Karpas-422 (cell line): Measurements from ENCODE around the gene DSCAML1. TPM values are rescaled to one million over a fixed set of nuclear protein-coding genes. Genes with fewer than 3 reads are reported as not detected.
"Not testable (repeated sequence)": the region's sequence is repeated elsewhere in the genome, so short reads cannot be mapped to it uniquely, and the experiment has no call there.

ENCODE experiments used
- DNase-seq: peaks from one replicate; pipeline ENCODE4 v3.0.0-alpha.2; 2015
- H2AFZ ChIP-seq: fragments of 200-600 bp; sonication (generic); 2 replicates; pipeline ENCODE4 v1.6.1; 2014; ENCODE audit warnings: antibody characterized with exemption, low read length, mixed read lengths
- H3K27ac ChIP-seq: fragments of 200-600 bp; sonication (generic); 2 replicates; pipeline ENCODE4 v1.5.1; 2014; ENCODE audit warnings: mild to moderate bottlenecking, low read length, moderate library complexity
- H3K27me3 ChIP-seq: fragments of 200-600 bp; sonication (generic); 2 replicates; pipeline ENCODE4 v1.6.1; 2014; ENCODE audit warnings: low read length, mixed read lengths
- H3K36me3 ChIP-seq: fragments of 200-600 bp; sonication (generic); 2 replicates; pipeline ENCODE4 v1.6.1; 2014; ENCODE audit warnings: low read length, mixed read lengths; ENCODE audit not compliant: insufficient read depth
- H3K4me1 ChIP-seq: fragments of 200-600 bp; sonication (generic); 2 replicates; pipeline ENCODE4 v1.6.1; 2014; ENCODE audit warnings: mild to moderate bottlenecking, low read length, mixed read lengths
- H3K4me2 ChIP-seq: fragments of 200-600 bp; sonication (generic); 2 replicates; pipeline ENCODE4 v1.6.1; 2014; ENCODE audit warnings: low read length, low read depth, mild to moderate bottlenecking; ENCODE audit not compliant: poor library complexity, severe bottlenecking
- H3K4me3 ChIP-seq: fragments of 200-600 bp; sonication (generic); 2 replicates; pipeline ENCODE4 v1.5.1; 2014; ENCODE audit warnings: mild to moderate bottlenecking, antibody characterized with exemption, low read length, mixed read lengths
- H3K79me2 ChIP-seq: fragments of 200-600 bp; sonication (generic); 2 replicates; pipeline ENCODE4 v1.6.1; 2014; ENCODE audit warnings: mild to moderate bottlenecking, low read length, mixed read lengths
- H3K9ac ChIP-seq: fragments of 200-600 bp; sonication (generic); 2 replicates; pipeline ENCODE4 v1.6.0; 2014; ENCODE audit warnings: low read length
- H3K9me2 ChIP-seq: fragments of 200-600 bp; sonication (generic), shearing (Covaris generic); replicated peaks from 2 replicates; pipeline ENCODE4 v1.6.0; 2014; ENCODE audit warnings: mild to moderate bottlenecking, low read length, moderate library complexity; ENCODE audit not compliant: insufficient read depth
- H3K9me3 ChIP-seq: fragments of 300-700, 200-600 bp; sonication (generic); 2 replicates; pipeline ENCODE4 v1.6.1; 2014; ENCODE audit warnings: low read length, mixed read lengths
- H4K20me1 ChIP-seq: fragments of 200-600 bp; sonication (generic); 2 replicates; pipeline ENCODE4 v1.6.1; 2014; ENCODE audit warnings: mild to moderate bottlenecking, antibody characterized with exemption, low read length, low read depth; ENCODE audit not compliant: insufficient read depth
- total RNA-seq: library from RNA; depleted of rRNA; stranded (reverse); fragments of >200 nt; shearing (Covaris generic); gene quantifications from 2 replicates; pipeline ENCODE4 v1.2.3, GENCODE V29; 2014; ENCODE audit warnings: low replicate concordance

Gene DSCAML1
- total RNA-seq, 1 experiment from 2014 or later: not detected

- H3K79me2 ChIP-seq: no peaks in the 10 kb centered on the region
- H3K36me3 ChIP-seq: no peaks in the 10 kb centered on the region
- H3K9me2 ChIP-seq: no peaks in the 10 kb centered on the region
- no peak for DNase-seq
- H3K27me3 ChIP-seq: no peaks in the 10 kb centered on the region
- H3K9ac ChIP-seq: no peak overlapping the region
- H3K4me2 ChIP-seq: no peak overlapping the region
- H2AFZ ChIP-seq: no peak overlapping the region
- H3K9me3 ChIP-seq: no peaks in the 10 kb centered on the region
- H3K27ac ChIP-seq: no peak overlapping the region
- H3K4me3 ChIP-seq: no peak overlapping the region
- no peaks in the 10 kb centered on the region for H3K4me1 ChIP-seq
- no peaks in the 10 kb centered on the region for H4K20me1 ChIP-seq
Observed at GRCh38 chr11:117458275-117459122, 338.5 kb downstream of the DSCAML1 start.

- no peaks in the 10 kb centered on the region for H3K4me1 ChIP-seq
- no peak for DNase-seq
- no peak overlapping the region for H3K4me2 ChIP-seq
- H3K27me3 ChIP-seq: no peaks in the 10 kb centered on the region
- no peaks in the 10 kb centered on the region for H3K79me2 ChIP-seq
- H3K9me2 ChIP-seq: no peaks in the 10 kb centered on the region
- no peaks in the 10 kb centered on the region for H4K20me1 ChIP-seq
- no peaks in the 10 kb centered on the region for H3K36me3 ChIP-seq
- no peak overlapping the region for H2AFZ ChIP-seq
- H3K4me3 ChIP-seq: no peak overlapping the region
- no peak overlapping the region for H3K9ac ChIP-seq
- H3K27ac ChIP-seq: no peak overlapping the region
- H3K9me3 ChIP-seq: no peaks in the 10 kb centered on the region
Observed at GRCh38 chr11:117457835-117458234, 339.2 kb downstream of the DSCAML1 start.

- no peak overlapping the region for H3K9ac ChIP-seq
- H3K9me2 ChIP-seq: no peaks in the 10 kb centered on the region
- H2AFZ ChIP-seq: no peak overlapping the region
- no peaks in the 10 kb centered on the region for H3K79me2 ChIP-seq
- H3K27me3 ChIP-seq: no peaks in the 10 kb centered on the region
- H3K4me1 ChIP-seq: no peaks in the 10 kb centered on the region
- no peak overlapping the region for H3K4me2 ChIP-seq
- no peak overlapping the region for H3K27ac ChIP-seq
- H3K4me3 ChIP-seq: no peak overlapping the region
- no peaks in the 10 kb centered on the region for H3K9me3 ChIP-seq
- DNase-seq: no peak
- no peaks in the 10 kb centered on the region for H4K20me1 ChIP-seq
- no peaks in the 10 kb centered on the region for H3K36me3 ChIP-seq
Observed at GRCh38 chr11:117457031-117457785, 339.8 kb downstream of the DSCAML1 start.

GRCh38 chr11:117456721-117457029 is 340.3 kb downstream of the DSCAML1 start:
- not testable (repeated sequence) for H3K27me3 ChIP-seq, H3K9ac ChIP-seq, H3K79me2 ChIP-seq, H3K4me2 ChIP-seq, H4K20me1 ChIP-seq, H3K27ac ChIP-seq, H3K36me3 ChIP-seq, H3K9me3 ChIP-seq, H3K9me2 ChIP-seq, H2AFZ ChIP-seq, H3K4me1 ChIP-seq, DNase-seq, H3K4me3 ChIP-seq

- Histone ChIP-seq H3K36me3 (no peaks in the 10 kb centered on the region), H3K9me2 (no peaks in the 10 kb centered on the region), H3K9me3 (no peaks in the 10 kb centered on the region), H3K4me1 (no peaks in the 10 kb centered on the region), H3K79me2 (no peaks in the 10 kb centered on the region), H2AFZ (no peak overlapping the region), H3K27me3 (no peaks in the 10 kb centered on the region), H4K20me1 (no peaks in the 10 kb centered on the region), H3K4me3 (no peak overlapping the region), H3K9ac (no peak overlapping the region), H3K4me2 (no peak overlapping the region), H3K27ac (no peak overlapping the region)
- DNase-seq: no peak
Observed at GRCh38 chr11:117456027-117456720, 340.8 kb downstream of the DSCAML1 start.

GRCh38 chr11:117454564-117454917 is 342.5 kb downstream of the DSCAML1 start:
- no peaks in the 10 kb centered on the region for H3K9me3 ChIP-seq
- no peak overlapping the region for H3K9ac ChIP-seq
- H3K27ac ChIP-seq: no peak overlapping the region
- H3K4me2 ChIP-seq: no peak overlapping the region
- no peaks in the 10 kb centered on the region for H4K20me1 ChIP-seq
- no peak overlapping the region for H2AFZ ChIP-seq
- no peaks in the 10 kb centered on the region for H3K36me3 ChIP-seq
- no peaks in the 10 kb centered on the region for H3K9me2 ChIP-seq
- no peak overlapping the region for H3K4me3 ChIP-seq
- H3K27me3 ChIP-seq: no peaks in the 10 kb centered on the region
- DNase-seq: no peak
- H3K79me2 ChIP-seq: no peaks in the 10 kb centered on the region
- no peaks in the 10 kb centered on the region for H3K4me1 ChIP-seq

- no peaks in the 10 kb centered on the region for H3K27me3 ChIP-seq
- H3K27ac ChIP-seq: no peak overlapping the region
- H3K9me3 ChIP-seq: no peaks in the 10 kb centered on the region
- no peak overlapping the region for H3K9ac ChIP-seq
- no peak for DNase-seq
- H3K4me1 ChIP-seq: no peaks in the 10 kb centered on the region
- H2AFZ ChIP-seq: no peak overlapping the region
- H3K4me3 ChIP-seq: no peak overlapping the region
- no peaks in the 10 kb centered on the region for H4K20me1 ChIP-seq
- no peak overlapping the region for H3K4me2 ChIP-seq
- H3K36me3 ChIP-seq: no peaks in the 10 kb centered on the region
- no peaks in the 10 kb centered on the region for H3K9me2 ChIP-seq
- no peaks in the 10 kb centered on the region for H3K79me2 ChIP-seq
Observed at GRCh38 chr11:117453886-117454563, 343.0 kb downstream of the DSCAML1 start.
